Type B pancreatic cell (in vitro differentiated cells): ENCODE results near the gene USP5. TPM values are rescaled to one million over a fixed set of nuclear protein-coding genes. Genes with fewer than 3 reads are reported as not detected.

Source experiments
- DNase-seq: peaks from one replicate; pipeline ENCODE4 v3.0.0; 2021; ENCODE audit warnings: mixed read lengths; ENCODE audit not compliant: unreplicated experiment; ENCODE audit errors: extremely low spot score
- H3K27ac Mint-ChIP-seq: 2 replicates; pipeline ENCODE4 v1.8.0; 2021; ENCODE audit warnings: mild to moderate bottlenecking, mixed read lengths
- H3K27me3 Mint-ChIP-seq: 2 replicates; pipeline ENCODE4 v1.8.0; 2021; ENCODE audit warnings: mixed read lengths
- H3K36me3 Mint-ChIP-seq: 2 replicates; pipeline ENCODE4 v1.8.0; 2021; ENCODE audit warnings: mixed read lengths
- H3K4me1 Mint-ChIP-seq: one replicate; pipeline ENCODE4 v1.8.0; 2021; ENCODE audit warnings: mixed read lengths; ENCODE audit not compliant: unreplicated experiment
- H3K4me3 Mint-ChIP-seq: 2 replicates; pipeline ENCODE4 v1.8.0; 2021; ENCODE audit warnings: mild to moderate bottlenecking, mixed read lengths
- H3K9me3 Mint-ChIP-seq: 2 replicates; pipeline ENCODE4 v1.8.0; 2021; ENCODE audit warnings: mixed read lengths
- CTCF ChIP-seq: fragments of 200-600 bp; sonication (generic); conservative IDR thresholded peaks from 2 replicates; pipeline ENCODE4 v1.5.0; 2021; ENCODE audit warnings: antibody characterized with exemption, mild to moderate bottlenecking
- total RNA-seq: library from RNA; stranded (reverse); gene quantifications from 2 replicates; pipeline ENCODE4 v1.2.1, GENCODE V29; 2021; ENCODE audit warnings: low replicate concordance

USP5 gene
- total RNA-seq, 1 donor from 2014 or later = 121 TPM

- TF ChIP-seq CTCF = no peak
- DNase-seq = no peak
- no peaks in the 10 kb centered on the region for H3K36me3 Mint-ChIP-seq
- no peaks in the 10 kb centered on the region for H3K9me3 Mint-ChIP-seq
- peaks cover 47% of the 10 kb centered on the region for H3K4me1 Mint-ChIP-seq
- H3K4me3 Mint-ChIP-seq = peak overlapping the region; percentile 52
- peaks cover 49% of the 10 kb centered on the region for H3K27me3 Mint-ChIP-seq
- no peak overlapping the region for H3K27ac Mint-ChIP-seq
Measured at GRCh38 chr12:6819106-6820030, 32.6 kb upstream of the USP5 start.

- peaks cover 51% of the 10 kb centered on the region for H3K4me1 Mint-ChIP-seq
- H3K9me3 Mint-ChIP-seq = no peaks in the 10 kb centered on the region
- H3K27ac Mint-ChIP-seq = no peak overlapping the region
- H3K36me3 Mint-ChIP-seq = peaks cover 4% of the 10 kb centered on the region
- TF ChIP-seq CTCF = no peak
- H3K4me3 Mint-ChIP-seq = peak overlapping the region; percentile 89
- no peak for DNase-seq
- peaks cover 50% of the 10 kb centered on the region for H3K27me3 Mint-ChIP-seq
Measured at GRCh38 chr12:6820166-6820565, 31.8 kb upstream of the USP5 start.

GRCh38 chr12:6821591-6822425 lies 30.1 kb upstream of the USP5 start, which contains the start of gene GPR162:
Gene GPR162, plus strand, starts transcription at chr12:6821821. Its CDS starts 2,078 bp downstream, at chr12:6823899.
- DNase-seq = no peak
- Mint-ChIP-seq H3K27me3 (peaks cover 52% of the 10 kb centered on the region), H3K27ac (peak within 1 kb of the TSS; percentile 75), H3K4me1 (peaks cover 54% of the 10 kb centered on the region), H3K9me3 (no peaks in the 10 kb centered on the region), H3K36me3 (peaks cover 4% of the 10 kb centered on the region), H3K4me3 (peak within 1 kb of the TSS; percentile 89)
- no peak for TF ChIP-seq CTCF

- H3K27ac Mint-ChIP-seq = peak overlapping the region; percentile 29
- no peak for DNase-seq
- peaks cover 56% of the 10 kb centered on the region for H3K27me3 Mint-ChIP-seq
- TF ChIP-seq CTCF = no peak
- H3K36me3 Mint-ChIP-seq = peaks cover 4% of the 10 kb centered on the region
- peaks cover 55% of the 10 kb centered on the region for H3K4me1 Mint-ChIP-seq
- H3K4me3 Mint-ChIP-seq = peak overlapping the region; percentile 89
- H3K9me3 Mint-ChIP-seq = no peaks in the 10 kb centered on the region
Measured at GRCh38 chr12:6822426-6823135, 29.4 kb upstream of the USP5 start.
